GM18861 (cell line): ENCODE results near the gene CLCN5.

ENCODE experiments used
- ATAC-seq: cut with Tn5 transposase; IDR thresholded peaks from one replicate; pipeline ENCODE4 v1.9.1; 2021; ENCODE audit not compliant: unreplicated experiment

CLCN5 gene

GRCh38 chrX:49932791-49933190, 10.4 kb downstream of the CLCN5 start:
- ATAC-seq: no peak

GRCh38 chrX:49934148-49934547, 11.8 kb downstream of the CLCN5 start:
- ATAC-seq: no peak

GRCh38 chrX:49934729-49935128, 12.3 kb downstream of the CLCN5 start:
- ATAC-seq: no peak

- ATAC-seq: no peak
These were observed 25.4 kb downstream of the CLCN5 start for GRCh38 chrX:49947781-49948180.

GRCh38 chrX:49949961-49950360, 27.6 kb downstream of the CLCN5 start:
- no peak for ATAC-seq

GRCh38 chrX:49951524-49952193, 29.3 kb downstream of the CLCN5 start:
- ATAC-seq: no peak

GRCh38 chrX:49956313-49956712, 33.9 kb downstream of the CLCN5 start:
- no peak for ATAC-seq

- no peak for ATAC-seq
These were observed 36.5 kb downstream of the CLCN5 start for GRCh38 chrX:49958727-49959485.

- ATAC-seq: no peak
These were observed 37.2 kb downstream of the CLCN5 start for GRCh38 chrX:49959602-49960001.

GRCh38 chrX:49960061-49960460, 37.7 kb downstream of the CLCN5 start:
- no peak for ATAC-seq

- no peak for ATAC-seq
These were observed 48.3 kb downstream of the CLCN5 start for GRCh38 chrX:49970674-49971073.

- ATAC-seq: no peak
These were observed 50.0 kb downstream of the CLCN5 start for GRCh38 chrX:49972328-49972860.

GRCh38 chrX:49976682-49977197, 54.3 kb downstream of the CLCN5 start:
- no peak for ATAC-seq

GRCh38 chrX:49977319-49978090, 55.1 kb downstream of the CLCN5 start:
- no peak for ATAC-seq

- no peak for ATAC-seq
These were observed 55.8 kb downstream of the CLCN5 start for GRCh38 chrX:49978176-49978575.

- no peak for ATAC-seq
These were observed 63.7 kb downstream of the CLCN5 start for GRCh38 chrX:49986058-49986457.

- no peak for ATAC-seq
These were observed 65.3 kb downstream of the CLCN5 start for GRCh38 chrX:49987651-49988050.

- ATAC-seq: no peak
These were observed 65.7 kb downstream of the CLCN5 start for GRCh38 chrX:49988143-49988542.

- ATAC-seq: no peak
These were observed 69.4 kb downstream of the CLCN5 start for GRCh38 chrX:49991758-49992157.

GRCh38 chrX:49992853-49993252, 70.5 kb downstream of the CLCN5 start:
- ATAC-seq: no peak

GRCh38 chrX:49993661-49994060, 71.3 kb downstream of the CLCN5 start:
- ATAC-seq: no peak
